DND-41 (cell line): ENCODE measurements around the gene ARGFX.
"Not testable (repeated sequence)": the region's sequence is repeated elsewhere in the genome, so short reads cannot be mapped to it uniquely, and the experiment has no call there.

Source experiments
- ATAC-seq: fragments of 200-7000 bp; cut with Tn5 transposase; 3 replicates; pipeline ENCODE4 v1.9.1; 2021; ENCODE audit warnings: low read depth; ENCODE audit not compliant: insufficient read depth
- DNase-seq: peaks from one replicate; pipeline ENCODE4 v3.0.0-alpha.2; 2020
- H2AFZ ChIP-seq: 2 replicates; pipeline ENCODE4 v1.6.0; 2012; ENCODE audit warnings: low read depth, low read length
- H3K27ac ChIP-seq: 2 replicates; pipeline ENCODE4 v1.5.1; 2012; ENCODE audit warnings: low read length, inconsistent platforms
- H3K27me3 ChIP-seq: fragments of 200-600 bp; sonication (generic); 2 replicates; pipeline ENCODE4 v1.6.0; 2012; ENCODE audit warnings: low read length, mild to moderate bottlenecking, inconsistent platforms; ENCODE audit not compliant: insufficient read depth, poor library complexity
- H3K36me3 ChIP-seq: 2 replicates; pipeline ENCODE4 v1.5.1; 2012; ENCODE audit warnings: low read length, inconsistent platforms; ENCODE audit not compliant: insufficient read depth
- H3K4me1 ChIP-seq: 2 replicates; pipeline ENCODE4 v1.5.1; 2012; ENCODE audit warnings: mild to moderate bottlenecking, low read length; ENCODE audit not compliant: insufficient read depth
- H3K4me2 ChIP-seq: 2 replicates; pipeline ENCODE4 v1.6.0; 2012; ENCODE audit warnings: mild to moderate bottlenecking, moderate library complexity, low read length, inconsistent platforms; ENCODE audit not compliant: insufficient read depth
- H3K4me3 ChIP-seq, 2 experiments: fragments of 200-600 bp in 1 of 2; shearing (Covaris generic) in 1 of 2; 2 replicates each; pipeline ENCODE4 v1.5.1; 2012 to 2016; ENCODE audit warnings: inconsistent platforms in 2 of 2, low read length in 2 of 2, mild to moderate bottlenecking in 2 of 2, low read depth in 1 of 2, moderate library complexity in 1 of 2
- H3K79me2 ChIP-seq: 2 replicates; pipeline ENCODE4 v1.6.0; 2012; ENCODE audit warnings: low read length, inconsistent platforms; ENCODE audit not compliant: insufficient read depth
- H3K9ac ChIP-seq: 2 replicates; pipeline ENCODE4 v1.6.0; 2012; ENCODE audit warnings: low read depth, mild to moderate bottlenecking, inconsistent platforms, low read length, moderate library complexity
- H3K9me3 ChIP-seq: 2 replicates; pipeline ENCODE4 v1.5.1; 2012; ENCODE audit warnings: low read length, moderate library complexity, mild to moderate bottlenecking, inconsistent platforms; ENCODE audit not compliant: insufficient read depth, severe bottlenecking
- H4K20me1 ChIP-seq: 2 replicates; pipeline ENCODE4 v1.6.0; 2012; ENCODE audit warnings: low read length; ENCODE audit not compliant: insufficient read depth
- CTCF ChIP-seq: IDR thresholded peaks from 2 replicates; pipeline ENCODE4 v1.5.1; 2012; ENCODE audit warnings: borderline replicate concordance, low read length, moderate library complexity, mild to moderate bottlenecking; ENCODE audit not compliant: poor library complexity, severe bottlenecking; ENCODE audit errors: extremely low read depth
- EZH2 ChIP-seq: IDR thresholded peaks from 3 replicates; pipeline ENCODE4 v1.6.1; 2012; ENCODE audit warnings: borderline replicate concordance, low read depth, mild to moderate bottlenecking, moderate library complexity, low read length, inconsistent platforms; ENCODE audit not compliant: severe bottlenecking

ARGFX gene

GRCh38 chr3:121581691-121582090, 13.9 kb downstream of the ARGFX start:
- Histone ChIP-seq H3K9ac (no peak overlapping the region), H3K36me3 (no peaks in the 10 kb centered on the region), H4K20me1 (no peaks in the 10 kb centered on the region), H3K79me2 (no peaks in the 10 kb centered on the region), H3K9me3 (no peaks in the 10 kb centered on the region), H2AFZ (no peak overlapping the region), H3K4me1 (no peaks in the 10 kb centered on the region), H3K27me3 (no peaks in the 10 kb centered on the region), H3K4me2 (no peak overlapping the region), H3K27ac (no peak overlapping the region), H3K4me3 (no peak overlapping the region)
- ATAC-seq (no peak), DNase-seq (no peak)
- TF ChIP-seq CTCF (no peak), EZH2 (no peak)

GRCh38 chr3:121584418-121584817, 16.7 kb downstream of the ARGFX start:
- TF ChIP-seq EZH2 (no peak), CTCF (no peak)
- H3K4me1 ChIP-seq: no peaks in the 10 kb centered on the region
- ATAC-seq (no peak), DNase-seq (no peak)
- no peaks in the 10 kb centered on the region for H3K36me3 ChIP-seq
- no peaks in the 10 kb centered on the region for H3K79me2 ChIP-seq
- no peaks in the 10 kb centered on the region for H4K20me1 ChIP-seq
- no peaks in the 10 kb centered on the region for H3K9me3 ChIP-seq
- no peak overlapping the region for H2AFZ ChIP-seq
- no peak overlapping the region for H3K9ac ChIP-seq
- no peak overlapping the region for H3K4me2 ChIP-seq
- no peaks in the 10 kb centered on the region for H3K27me3 ChIP-seq
- H3K27ac ChIP-seq: no peak overlapping the region
- H3K4me3 ChIP-seq: no peak overlapping the region

- no peak within 1 kb of the TSS for H3K4me2 ChIP-seq
- DNase-seq (no peak), ATAC-seq (no peak)
- H3K9me3 ChIP-seq: no peaks in the 10 kb centered on the region
- no peak within 1 kb of the TSS for H2AFZ ChIP-seq
- peaks cover 5% of the 10 kb centered on the region for H3K27me3 ChIP-seq
- H4K20me1 ChIP-seq: no peaks in the 10 kb centered on the region
- TF ChIP-seq EZH2: no peak
- TF ChIP-seq CTCF: no peak
- no peak within 1 kb of the TSS for H3K9ac ChIP-seq
- H3K4me3 ChIP-seq: no peak within 1 kb of the TSS
- no peaks in the 10 kb centered on the region for H3K4me1 ChIP-seq
- H3K27ac ChIP-seq: no peak within 1 kb of the TSS
- H3K36me3 ChIP-seq: no peaks in the 10 kb centered on the region
- no peaks in the 10 kb centered on the region for H3K79me2 ChIP-seq
Measured at GRCh38 chr3:121592856-121593702, 25.3 kb downstream of the ARGFX start, which contains the start of gene FBXO40. TSS of gene FBXO40 (plus strand) at chr3:121593379. CDS start at chr3:121620576, 27,197 bp downstream.

- H4K20me1 ChIP-seq, H2AFZ ChIP-seq, H3K4me3 ChIP-seq, H3K9ac ChIP-seq, H3K36me3 ChIP-seq, H3K4me1 ChIP-seq, H3K27me3 ChIP-seq, H3K9me3 ChIP-seq, ATAC-seq, H3K79me2 ChIP-seq, DNase-seq, H3K4me2 ChIP-seq, H3K27ac ChIP-seq: not testable (repeated sequence)
Measured at GRCh38 chr3:121593806-121594205, 26.1 kb downstream of the ARGFX start.
